GM11168 (cell line): Measurements from ENCODE around the gene WIF1.

Experiments
- in situ Hi-C: fragments of 300-500 bp; cut with MboI; formaldehyde crosslinking; loops from one replicate; pipeline ENCODE4 v1.12.0; 2022; ENCODE audit warnings: low sequenced_read_pairs; ENCODE audit not compliant: unreplicated experiment

WIF1 gene

GRCh38 chr12:65039301-65039700 is 81.8 kb downstream of the WIF1 start:
- in situ Hi-C loops, result no loop called here

- in situ Hi-C loops, result no loop called here
Observed at GRCh38 chr12:65025136-65025535, 96.0 kb downstream of the WIF1 start.

GRCh38 chr12:65023485-65023884 is 97.6 kb downstream of the WIF1 start:
- in situ Hi-C loops, result no loop called here

DNA sequence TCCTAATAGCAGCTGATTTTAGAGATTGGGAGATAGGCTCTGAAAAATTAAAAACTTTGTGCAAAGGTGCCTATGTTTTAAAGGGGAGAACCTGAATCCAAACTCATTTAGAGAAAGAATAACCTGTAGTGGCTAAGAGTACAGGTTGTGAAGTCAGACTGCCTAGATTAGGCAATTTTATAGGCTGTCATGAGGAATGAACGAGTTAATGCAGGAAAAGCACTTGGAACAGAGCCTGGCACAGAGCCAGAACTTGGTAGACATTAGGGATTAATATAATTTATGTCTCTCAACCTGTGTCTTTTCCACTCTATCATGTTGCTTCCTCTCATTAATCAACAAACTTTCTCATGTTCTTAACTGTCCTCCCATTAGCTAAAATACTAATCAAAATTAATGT is 98.1 kb downstream of the WIF1 start:
- in situ Hi-C loops, result no loop called here

GRCh38 chr12:65022421-65022820 is 98.7 kb downstream of the WIF1 start:
- in situ Hi-C loops, result no loop called here

DNA sequence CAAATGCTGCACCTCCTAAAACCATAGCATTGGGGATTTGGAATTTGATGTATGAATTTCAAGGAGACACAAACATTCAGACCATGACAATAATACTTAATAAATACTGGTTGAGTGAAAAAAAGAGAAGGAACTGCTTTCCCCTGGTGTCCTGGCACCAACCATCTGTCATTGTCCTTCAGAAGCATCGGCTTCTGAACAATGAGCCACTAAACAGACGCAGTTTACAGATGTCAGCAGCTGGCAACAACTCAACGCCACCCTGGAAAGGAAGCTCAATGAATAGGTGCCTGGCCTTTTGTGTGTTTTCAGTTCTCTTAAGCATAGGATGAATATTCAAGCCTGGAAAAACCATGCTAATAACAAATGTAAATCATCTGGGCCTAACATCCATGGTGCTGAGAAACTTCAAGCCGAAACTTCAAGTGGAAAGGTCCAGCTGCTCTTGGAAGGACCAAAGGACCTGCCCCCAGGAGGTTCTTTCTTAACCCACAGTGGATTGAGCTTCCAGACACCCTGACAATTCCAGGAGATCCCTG is 101.3 kb downstream of the WIF1 start:
- in situ Hi-C loops, result no loop called here

DNA sequence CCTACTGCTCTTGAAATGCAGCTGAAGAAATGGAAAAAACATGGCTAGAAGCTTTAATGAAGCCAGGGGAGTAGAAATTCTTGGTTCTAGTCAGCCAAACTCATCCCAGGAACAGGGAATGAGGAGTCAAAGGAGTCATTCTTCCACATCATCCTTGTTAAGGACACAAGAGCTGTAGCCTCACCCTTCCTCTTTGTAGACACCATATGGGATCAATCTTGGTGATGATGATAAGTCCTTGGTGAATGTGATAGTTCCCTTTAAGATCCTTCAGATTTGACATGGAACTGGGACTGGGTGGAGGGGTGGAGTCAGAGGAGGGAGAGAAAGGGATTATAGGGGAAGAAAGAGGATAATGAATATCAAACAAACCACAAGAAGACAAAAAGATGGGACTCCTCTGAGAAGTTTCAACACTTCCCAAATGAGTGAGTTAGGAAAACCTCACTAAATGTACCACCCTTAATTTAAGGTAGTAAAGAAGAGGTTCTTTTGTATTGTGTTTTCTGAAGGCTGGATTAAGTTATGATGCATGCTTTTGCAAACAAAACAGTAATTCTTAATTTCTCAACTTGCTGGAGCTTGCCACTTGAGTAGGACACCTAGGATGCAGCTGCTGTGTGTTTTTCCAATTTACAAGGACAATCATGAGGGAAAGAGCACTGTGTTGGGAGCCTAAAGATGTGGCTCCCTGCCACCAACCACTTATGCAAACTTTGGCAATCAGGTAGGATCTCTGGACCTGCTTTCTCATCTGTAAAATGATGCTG is 104.0 kb downstream of the WIF1 start:
- in situ Hi-C loops, result no loop called here

DNA sequence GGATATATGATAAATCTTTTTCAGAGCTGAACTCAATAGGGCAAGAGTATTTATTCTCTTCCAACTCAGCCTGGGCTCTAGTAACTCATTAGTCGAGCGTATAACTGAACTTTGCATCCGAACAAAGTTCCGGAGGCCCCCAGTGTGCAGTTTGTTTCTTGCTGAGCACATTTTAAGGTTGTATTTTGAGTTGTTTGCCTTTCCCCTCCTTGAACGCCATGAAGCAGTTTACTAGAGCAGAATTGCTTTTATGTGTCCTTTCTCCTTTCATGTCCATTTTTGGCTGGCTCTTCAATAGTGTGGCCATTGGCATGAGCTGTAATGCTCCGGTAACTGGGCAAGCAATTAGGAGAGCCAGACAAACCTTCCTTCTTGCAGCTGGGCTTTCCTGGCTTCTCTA is 105.3 kb downstream of the WIF1 start:
- in situ Hi-C loops, result no loop called here

DNA sequence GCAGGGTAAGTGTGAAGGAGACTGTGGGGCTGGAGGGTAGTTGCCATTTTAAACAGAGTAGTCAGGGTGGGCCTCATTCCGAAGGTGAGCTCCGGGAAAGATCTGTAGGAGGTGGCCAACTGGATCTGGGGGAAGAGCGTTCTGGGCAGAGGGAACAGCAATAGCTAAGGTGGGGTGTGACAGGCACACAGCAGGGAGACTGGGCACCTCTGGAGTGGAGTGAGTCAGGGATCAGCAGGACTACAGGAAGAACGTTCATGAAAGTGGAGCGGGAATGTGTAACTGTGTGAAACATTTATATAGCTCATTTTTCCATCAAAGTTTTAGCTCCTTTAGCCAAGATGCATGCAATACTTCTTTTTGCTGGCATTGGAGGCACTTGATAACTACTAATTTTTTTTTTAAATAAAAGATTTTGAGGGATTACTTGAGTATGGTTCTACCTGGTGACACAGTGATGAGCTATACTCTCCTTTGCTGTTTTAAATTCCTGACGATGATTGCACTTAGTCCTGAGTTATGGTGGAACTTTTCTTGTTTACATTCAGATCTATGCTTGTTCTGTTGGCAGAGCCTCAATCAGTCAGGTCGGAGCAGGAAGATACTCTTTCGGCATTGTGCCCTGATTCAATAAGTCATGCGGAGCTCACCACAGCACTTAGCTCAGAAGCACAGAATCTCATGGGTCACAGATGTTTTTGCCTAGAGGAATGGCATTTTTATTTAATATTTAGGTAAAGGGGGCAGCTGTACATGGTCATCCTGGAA is 106.4 kb downstream of the WIF1 start:
- in situ Hi-C loops, result no loop called here

DNA sequence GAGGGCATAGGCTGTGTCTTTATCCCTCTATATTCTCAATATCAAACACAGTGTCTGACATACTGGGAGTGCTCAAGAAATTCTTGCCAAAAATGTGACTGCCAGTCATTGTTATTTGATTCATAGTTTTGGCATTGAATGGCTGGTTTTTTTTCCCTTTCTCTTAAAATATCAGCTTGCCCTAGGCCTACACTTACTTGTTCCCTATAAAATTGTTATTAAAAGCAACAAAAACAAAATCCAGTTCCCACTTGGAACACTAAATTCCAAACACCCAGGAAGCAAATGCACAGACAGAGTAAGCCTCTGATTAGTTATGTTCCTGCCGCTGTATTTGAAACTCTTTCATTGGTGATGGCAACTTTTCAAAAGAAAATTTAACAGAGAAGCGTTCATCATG is 110.7 kb downstream of the WIF1 start:
- in situ Hi-C loops, result no loop called here

DNA sequence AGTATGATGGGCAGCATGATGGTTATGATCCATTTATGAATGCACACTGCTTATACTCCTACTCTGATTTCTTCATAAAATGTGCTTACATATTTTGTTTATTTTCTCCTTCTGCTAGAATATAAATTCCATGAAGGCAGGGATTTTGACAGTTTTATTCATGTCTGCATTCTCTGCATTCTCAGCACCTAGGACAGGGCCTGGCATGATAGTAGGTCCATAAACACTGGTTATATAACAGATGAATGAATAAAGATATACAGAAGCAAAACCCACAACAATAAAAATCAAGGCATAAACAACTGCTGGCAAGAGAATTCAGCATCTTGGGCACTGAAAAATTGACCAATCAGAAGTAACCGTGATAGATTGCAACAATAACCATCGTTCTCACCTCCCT is 115.4 kb downstream of the WIF1 start:
- in situ Hi-C loops, result no loop called here

- in situ Hi-C loops, result no loop called here
Observed at GRCh38 chr12:65004270-65004669, 116.8 kb downstream of the WIF1 start.
